HCT116 (cell line): Measurements from ENCODE around the gene ACBD6. TPM values are rescaled to one million over a fixed set of nuclear protein-coding genes. Genes with fewer than 3 reads are reported as not detected.

Experiments used
- ATAC-seq: fragments of 200-7000 bp; cut with Tn5 transposase; 2 replicates; pipeline ENCODE4 v1.9.1; 2020; ENCODE audit warnings: mild to moderate bottlenecking, moderate library complexity
- BruUV-seq: library from RNA; stranded (reverse); fragments of 400-500 nt; replicated peaks from 2 replicates; lab custom pipeline; 2021; lab: Mats Ljungman, UMichigan
- CTCF ChIA-PET: fragments of 300-600 bp; sonication (Branson Sonifier 250); formaldehyde crosslinking; loops from one replicate; lab custom pipeline; 2021; ENCODE audit warnings: antibody characterized with exemption; lab: Charles Lee
- POLR2A ChIA-PET: fragments of 300-600, 350-600 bp; sonication (Branson Sonifier 250); formaldehyde crosslinking; loops from one replicate; lab custom pipeline; 2021; ENCODE audit warnings: antibody characterized with exemption; lab: Charles Lee
- RAD21 ChIA-PET, 2 experiments: fragments of 300-600 bp; sonication (Branson Sonifier 250); formaldehyde crosslinking; loops; one replicate each; lab custom pipeline; 2023; ENCODE audit warnings: low total read pairs in 2 of 2; ENCODE audit not compliant: uncharacterized antibody in 2 of 2, unreplicated experiment in 2 of 2, low non-redundant PET in 1 of 2; lab: Charles Lee
- DNase-seq: peaks from one replicate; pipeline ENCODE4 v3.0.0-alpha.2; 2010; ENCODE audit warnings: low read depth, low spot score
- H2AFZ ChIP-seq: fragments of 200-600 bp; shearing (Covaris generic), sonication (generic); 2 replicates; pipeline ENCODE4 v1.6.1; 2017; ENCODE audit warnings: low read depth, mixed run types, mixed read lengths, antibody characterized with exemption, low read length; ENCODE audit not compliant: poor library complexity, severe bottlenecking
- H3K27ac ChIP-seq: 2 replicates; pipeline ENCODE4 v1.5.1; 2012; ENCODE audit warnings: low read depth, low read length
- H3K27me3 ChIP-seq: fragments of 200-600 bp; sonication (generic); 2 replicates; pipeline ENCODE4 v1.6.1; 2016; ENCODE audit warnings: mixed run types, low read length, mixed read lengths; ENCODE audit not compliant: insufficient read depth
- H3K36me3 ChIP-seq, 2 experiments: fragments of 200-500 bp in 1 of 2; fragments of 200-600 bp in 1 of 2; sonication (Bioruptor generic) in 1 of 2; sonication (generic) in 1 of 2; 2 replicates each; pipeline versions ENCODE4 v1.5.1 to v1.6.1; 2014 to 2016; ENCODE audit warnings: low read length in 2 of 2, inconsistent platforms in 1 of 2, mixed read lengths in 1 of 2, mixed run types in 1 of 2; ENCODE audit not compliant: insufficient read depth in 2 of 2, control insufficient read depth in 1 of 2
- H3K4me1 ChIP-seq, 2 experiments: fragments of 200-600 bp in 1 of 2; sonication (generic) in 1 of 2; 2 replicates each; pipeline versions ENCODE4 v1.5.1 to v1.6.1; 2012 to 2017; ENCODE audit warnings: low read length in 2 of 2, inconsistent platforms in 1 of 2, mild to moderate bottlenecking in 1 of 2, mixed read lengths in 1 of 2, mixed run types in 1 of 2, moderate library complexity in 1 of 2; ENCODE audit not compliant: insufficient read depth in 2 of 2, control insufficient read depth in 1 of 2
- H3K4me2 ChIP-seq: fragments of 200-600 bp; sonication (generic); 2 replicates; pipeline ENCODE4 v1.6.1; 2017; ENCODE audit warnings: mixed run types, low read length, mixed read lengths
- H3K4me3 ChIP-seq, 2 experiments: fragments of 200-600 bp in 1 of 2; sonication (generic) in 1 of 2; replicated peaks in 1 of 2; 2 replicates each; pipeline ENCODE4 v1.5.1; 2011 to 2016; ENCODE audit warnings: low read length in 2 of 2, control low read depth in 1 of 2, low read depth in 1 of 2, mild to moderate bottlenecking in 1 of 2, mixed read lengths in 1 of 2, mixed run types in 1 of 2
- H3K79me2 ChIP-seq: fragments of 200-600 bp; sonication (generic); 2 replicates; pipeline ENCODE4 v1.6.1; 2017; ENCODE audit warnings: mild to moderate bottlenecking, mixed run types, low read length, moderate library complexity, mixed read lengths; ENCODE audit not compliant: insufficient read depth
- H3K9ac ChIP-seq: fragments of 200-600 bp; sonication (generic); 2 replicates; pipeline ENCODE4 v1.6.1; 2016; ENCODE audit warnings: low read length, mixed read lengths
- H3K9me2 ChIP-seq: fragments of 200-600 bp; sonication (generic), shearing (Covaris generic); 2 replicates; pipeline ENCODE4 v1.6.1; 2017; ENCODE audit warnings: mixed run types, mild to moderate bottlenecking, moderate library complexity; ENCODE audit not compliant: insufficient read depth
- H3K9me3 ChIP-seq, 2 experiments: fragments of 200-500 bp in 1 of 2; fragments of 200-600 bp in 1 of 2; sonication (Bioruptor generic) in 1 of 2; sonication (generic) in 1 of 2; 2 replicates each; pipeline ENCODE4 v1.6.1; 2014 to 2017; ENCODE audit warnings: low read length in 2 of 2, mixed read lengths in 2 of 2, inconsistent platforms in 1 of 2, low read depth in 1 of 2, mild to moderate bottlenecking in 1 of 2, mixed run types in 1 of 2, moderate library complexity in 1 of 2; ENCODE audit not compliant: control insufficient read depth in 1 of 2, insufficient read depth in 1 of 2
- H4K20me1 ChIP-seq: fragments of 200-600 bp; sonication (generic), shearing (Covaris generic); 2 replicates; pipeline ENCODE4 v1.6.1; 2017; ENCODE audit warnings: mixed run types, mild to moderate bottlenecking, moderate library complexity; ENCODE audit not compliant: insufficient read depth
- ATF3 ChIP-seq: IDR thresholded peaks from 2 replicates; pipeline ENCODE4 v1.6.1; 2012
- CBX3 ChIP-seq: IDR thresholded peaks from 2 replicates; pipeline ENCODE4 v1.6.1; 2012; ENCODE audit warnings: low read depth
- CEBPB ChIP-seq: IDR thresholded peaks from 2 replicates; pipeline ENCODE4 v1.6.1; 2012; ENCODE audit warnings: low read depth
- EGR1 ChIP-seq: IDR thresholded peaks from 2 replicates; pipeline ENCODE4 v1.6.1; 2012; ENCODE audit warnings: low read depth
- ELF1 ChIP-seq: IDR thresholded peaks from 2 replicates; pipeline ENCODE4 v1.6.1; 2012; ENCODE audit warnings: low read depth, borderline replicate concordance
- EZH2 ChIP-seq: fragments of 200-600 bp; sonication (generic); IDR thresholded peaks from 2 replicates; pipeline ENCODE4 v1.6.1; 2017; ENCODE audit warnings: antibody characterized with exemption, mixed run types
- EZH2phosphoT487 ChIP-seq: fragments of 200-600 bp; IDR thresholded peaks from 2 replicates; pipeline ENCODE4 v1.6.1; 2018; ENCODE audit warnings: antibody characterized with exemption, borderline replicate concordance
- FOSL1 ChIP-seq: IDR thresholded peaks from 2 replicates; pipeline ENCODE4 v1.6.1; 2012; ENCODE audit warnings: low read depth
- JUND ChIP-seq: IDR thresholded peaks from 2 replicates; pipeline ENCODE4 v1.6.1; 2012
- MAX ChIP-seq: IDR thresholded peaks from 2 replicates; pipeline ENCODE4 v1.6.1; 2012
- POLR2A ChIP-seq: IDR thresholded peaks from 2 replicates; pipeline ENCODE4 v1.7.0; 2011; ENCODE audit warnings: borderline replicate concordance; ENCODE audit not compliant: insufficient read depth, insufficient read length; ENCODE audit errors: extremely low read depth
- RAD21 ChIP-seq: IDR thresholded peaks from 2 replicates; pipeline ENCODE4 v1.6.1; 2012; ENCODE audit warnings: low read depth, mild to moderate bottlenecking
- SIN3A ChIP-seq: IDR thresholded peaks from 2 replicates; pipeline ENCODE4 v1.6.1; 2012; ENCODE audit warnings: low read depth
- SP1 ChIP-seq: IDR thresholded peaks from 2 replicates; pipeline ENCODE4 v1.6.1; 2012; ENCODE audit warnings: low read depth
- SRF ChIP-seq: IDR thresholded peaks from 2 replicates; pipeline ENCODE4 v1.6.1; 2012; ENCODE audit warnings: low read depth
- TCF7L2 ChIP-seq: IDR thresholded peaks from 2 replicates; pipeline ENCODE4 v1.7.0; 2011; ENCODE audit warnings: borderline replicate concordance, inconsistent platforms; ENCODE audit not compliant: insufficient read depth, insufficient read length; ENCODE audit errors: extremely low read depth
- YY1 ChIP-seq: IDR thresholded peaks from 2 replicates; pipeline ENCODE4 v1.6.1; 2011; ENCODE audit warnings: low read length, low read depth, moderate library complexity, mild to moderate bottlenecking; ENCODE audit not compliant: insufficient replicate concordance; ENCODE audit errors: extremely low read depth
- ZBTB33 ChIP-seq: IDR thresholded peaks from 2 replicates; pipeline ENCODE4 v1.6.1; 2011; ENCODE audit warnings: mild to moderate bottlenecking, low read length, moderate library complexity; ENCODE audit not compliant: insufficient replicate concordance; ENCODE audit errors: extremely low read depth
- ZFX ChIP-seq: fragments of 450-650 bp; IDR thresholded peaks from 2 replicates; pipeline ENCODE4 v1.6.1; 2017
- ZNF274 ChIP-seq: fragments of 200-500 bp; sonication (Bioruptor generic); IDR thresholded peaks from 2 replicates; pipeline ENCODE4 v1.6.1; 2014; ENCODE audit warnings: mild to moderate bottlenecking, low read depth, low read length, inconsistent platforms
- intact Hi-C: fragments of 100-400 bp; cut with micrococcal nuclease; formaldehyde crosslinking; loops from 2 replicates; pipeline ENCODE4 v1.10.0; 2022
- total RNA-seq: library from RNA; stranded (reverse); gene quantifications from one replicate; pipeline ENCODE4 v1.2.1, GENCODE V29; 2021; ENCODE audit not compliant: unreplicated experiment

Gene ACBD6
- total RNA-seq, 1 experiment from 2014 or later, result 43.2 TPM

GRCh38 chr1:180386745-180387367, 115.5 kb downstream of the ACBD6 start:
- ATAC-seq (no peak), DNase-seq (no peak)
- no peak overlapping the region for H2AFZ ChIP-seq
- POLR2A ChIA-PET, result no interaction called here
- intact Hi-C loops, result no loop called here
- no peak overlapping the region for H3K4me2 ChIP-seq
- RAD21 ChIA-PET, result no interaction called here
- CTCF ChIA-PET, result no interaction called here
- no peak for TF ChIP-seq EZH2phosphoT487
- no peak for TF ChIP-seq FOSL1
- no peak for TF ChIP-seq MAX
- no peak for TF ChIP-seq ZBTB33
- TF ChIP-seq ZFX, result no peak
- no peak for TF ChIP-seq SRF
- TF ChIP-seq ZNF274, result no peak
- TF ChIP-seq CBX3, result no peak
- no peak for TF ChIP-seq POLR2A
- no peak for TF ChIP-seq ELF1
- no peak for TF ChIP-seq RAD21
- no peak for TF ChIP-seq EGR1
- no peak for TF ChIP-seq ATF3
- no peak for TF ChIP-seq SIN3A
- TF ChIP-seq TCF7L2, result no peak
- TF ChIP-seq EZH2, result no peak
- no peak for TF ChIP-seq SP1
- TF ChIP-seq YY1, result no peak
- no peak for TF ChIP-seq CEBPB
- TF ChIP-seq JUND, result no peak
- H3K9ac ChIP-seq, result no peak overlapping the region
- no peaks in the 10 kb centered on the region; a peak in 1 of 4 replicates for H3K36me3 ChIP-seq
- no TSS peak for BruUV-seq
- no peak overlapping the region for H3K27ac ChIP-seq
- no peak overlapping the region for H3K4me3 ChIP-seq
- H3K79me2 ChIP-seq, result peaks cover 27% of the 10 kb centered on the region
- H3K4me1 ChIP-seq, result no peaks in the 10 kb centered on the region
- H3K9me2 ChIP-seq, result no peaks in the 10 kb centered on the region
- H3K27me3 ChIP-seq, result no peaks in the 10 kb centered on the region
- H4K20me1 ChIP-seq, result no peaks in the 10 kb centered on the region
- H3K9me3 ChIP-seq, result peaks cover 6% of the 10 kb centered on the region in 2 experiments; a peak in 2 of 4 replicates
